ENCODE data around the gene CHSY1. TPM values are rescaled to one million over a fixed set of nuclear protein-coding genes. Genes with fewer than 3 reads are reported as not detected.
"Not testable (repeated sequence)": the region's sequence is repeated elsewhere in the genome, so short reads cannot be mapped to it uniquely, and the experiment has no call there.

The CHSY1 gene
- total RNA-seq, 4 donors from 2014 or later = 23.7 to 32.8 (median 29.9) TPM

DNA sequence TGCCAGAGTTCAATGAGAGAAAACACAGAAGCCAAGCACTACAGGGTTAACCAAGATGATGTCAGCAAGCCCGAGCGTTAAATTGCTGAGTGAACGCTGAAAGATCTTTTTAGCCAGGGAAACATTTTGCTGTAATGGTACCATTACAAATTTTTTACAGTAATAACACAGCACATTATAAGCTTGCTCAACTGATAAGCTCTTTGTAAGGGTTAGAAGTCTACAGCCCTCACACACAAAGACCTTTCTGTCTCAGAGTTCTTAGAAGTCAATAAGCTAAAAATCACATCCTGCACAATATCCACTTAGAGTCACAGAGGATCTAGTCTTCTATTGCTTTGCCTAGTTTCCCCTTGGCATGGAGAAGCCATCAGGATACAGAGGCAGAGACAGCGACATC, 29.9 kb downstream of the CHSY1 start:
- intact Hi-C loops (cut with DNase I; ENCODE audit: low total_unique reads) = no loop called here
- no peak for DNase-seq (ENCODE audit: low spot score in 2 of 2)
- TF ChIP-seq, protein P1, sequence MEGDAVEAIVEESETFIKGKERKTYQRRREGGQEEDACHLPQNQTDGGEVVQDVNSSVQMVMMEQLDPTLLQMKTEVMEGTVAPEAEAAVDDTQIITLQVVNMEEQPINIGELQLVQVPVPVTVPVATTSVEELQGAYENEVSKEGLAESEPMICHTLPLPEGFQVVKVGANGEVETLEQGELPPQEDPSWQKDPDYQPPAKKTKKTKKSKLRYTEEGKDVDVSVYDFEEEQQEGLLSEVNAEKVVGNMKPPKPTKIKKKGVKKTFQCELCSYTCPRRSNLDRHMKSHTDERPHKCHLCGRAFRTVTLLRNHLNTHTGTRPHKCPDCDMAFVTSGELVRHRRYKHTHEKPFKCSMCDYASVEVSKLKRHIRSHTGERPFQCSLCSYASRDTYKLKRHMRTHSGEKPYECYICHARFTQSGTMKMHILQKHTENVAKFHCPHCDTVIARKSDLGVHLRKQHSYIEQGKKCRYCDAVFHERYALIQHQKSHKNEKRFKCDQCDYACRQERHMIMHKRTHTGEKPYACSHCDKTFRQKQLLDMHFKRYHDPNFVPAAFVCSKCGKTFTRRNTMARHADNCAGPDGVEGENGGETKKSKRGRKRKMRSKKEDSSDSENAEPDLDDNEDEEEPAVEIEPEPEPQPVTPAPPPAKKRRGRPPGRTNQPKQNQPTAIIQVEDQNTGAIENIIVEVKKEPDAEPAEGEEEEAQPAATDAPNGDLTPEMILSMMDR (IDR thresholded peaks at IDR 0.05) = no peak
- no peak for TF ChIP-seq POLR2A (IDR thresholded peaks at IDR 0.05)
- no peak overlapping the region for H3K4me3 ChIP-seq (ENCODE audit: low read depth, poor library complexity, severe bottlenecking)
- 18% methylated on average over 4 of the region's 4 CpGs for WGBS, 2 donors

DNA sequence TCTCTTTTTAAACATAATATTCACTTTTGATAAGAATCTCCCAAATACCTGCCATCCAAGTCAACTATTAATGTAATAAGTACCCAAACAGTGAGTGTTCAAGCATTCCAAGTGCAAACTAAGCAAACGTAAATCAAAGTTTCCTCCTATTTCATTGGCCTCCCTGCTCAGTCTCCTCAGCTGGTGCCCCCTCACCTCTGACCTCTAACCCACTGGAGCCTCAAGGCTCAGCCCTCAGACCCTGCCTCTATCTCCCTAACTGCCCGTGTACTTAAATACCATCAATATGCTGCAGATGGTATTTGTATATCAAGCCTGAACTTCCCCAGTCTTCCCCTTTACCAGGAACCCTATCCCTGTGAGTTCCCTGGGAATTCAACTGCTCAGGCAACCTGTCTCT, 31.8 kb downstream of the CHSY1 start:
- TF ChIP-seq, protein P1 (IDR thresholded peaks at IDR 0.05) = no peak
- no peak for DNase-seq (ENCODE audit: low spot score in 2 of 2)
- intact Hi-C loops (cut with DNase I; ENCODE audit: low total_unique reads) = no loop called here
- 66 to 69% methylated on average over 2 of the region's 2 CpGs for WGBS, 2 donors
- H3K4me3 ChIP-seq (ENCODE audit: low read depth, poor library complexity, severe bottlenecking) = no peak overlapping the region

- 74 to 80% methylated on average over 6 of the region's 6 CpGs for WGBS, 2 donors
- no peak for DNase-seq (ENCODE audit: low spot score in 2 of 2)
- TF ChIP-seq, protein P1 (IDR thresholded peaks at IDR 0.05) = no peak
- no peak for TF ChIP-seq POLR2A (IDR thresholded peaks at IDR 0.05)
- intact Hi-C loops (cut with DNase I; ENCODE audit: low total_unique reads) = no loop called here
- no peak overlapping the region for H3K4me3 ChIP-seq (ENCODE audit: low read depth, poor library complexity, severe bottlenecking)
Measured at GRCh38 chr15:101219441-101219840, 32.4 kb downstream of the CHSY1 start.

DNA sequence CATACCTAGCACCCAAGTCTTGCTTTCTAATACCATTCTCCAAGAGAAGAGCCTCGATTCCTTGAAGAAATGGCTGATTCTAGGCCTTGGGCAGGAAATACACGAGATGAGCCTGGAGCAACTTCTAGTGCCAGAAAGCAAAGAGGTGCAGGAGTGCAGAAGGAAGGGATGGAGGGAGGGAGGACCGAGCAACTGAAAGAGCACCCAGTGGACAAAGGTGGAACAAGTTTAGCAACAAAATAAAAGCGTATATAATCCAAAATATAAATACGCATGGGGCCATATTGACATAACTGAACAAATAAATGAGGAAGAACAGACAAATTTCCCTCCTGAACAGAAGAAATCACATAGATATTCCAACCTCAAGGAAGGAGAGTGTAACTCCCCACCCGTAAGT, 34.4 kb downstream of the CHSY1 start:
- no peak for DNase-seq (ENCODE audit: low spot score in 2 of 2)

GRCh38 chr15:101216100-101216499, 35.7 kb downstream of the CHSY1 start:
- 62 to 68% methylated on average over 3 of the region's 3 CpGs for WGBS, 2 donors
- intact Hi-C loops (cut with DNase I; ENCODE audit: low total_unique reads) = no loop called here
- H3K4me3 ChIP-seq (ENCODE audit: low read depth, poor library complexity, severe bottlenecking) = no peak overlapping the region
- TF ChIP-seq, protein P1 (IDR thresholded peaks at IDR 0.05) = no peak
- TF ChIP-seq POLR2A (IDR thresholded peaks at IDR 0.05) = no peak
- no peak for DNase-seq (ENCODE audit: low spot score in 2 of 2)

More for the DNA sequence above, 34.4 kb downstream of the CHSY1 start:
- WGBS, 2 donors = 73 to 76% methylated on average over 6 of the region's 6 CpGs
- intact Hi-C loops (cut with DNase I; ENCODE audit: low total_unique reads) = no loop called here
- H3K4me3 ChIP-seq (ENCODE audit: low read depth, poor library complexity, severe bottlenecking) = no peak overlapping the region
- TF ChIP-seq POLR2A (IDR thresholded peaks at IDR 0.05) = no peak
- TF ChIP-seq, protein P1 (IDR thresholded peaks at IDR 0.05) = no peak

GRCh38 chr15:101215681-101216080, 36.2 kb downstream of the CHSY1 start:
- WGBS, 2 donors = 49 to 77% methylated on average over 4 of the region's 4 CpGs
- H3K4me3 ChIP-seq (ENCODE audit: low read depth, poor library complexity, severe bottlenecking) = no peak overlapping the region
- DNase-seq (ENCODE audit: low spot score in 2 of 2) = no peak
- TF ChIP-seq, protein P1 (IDR thresholded peaks at IDR 0.05) = no peak
- no peak for TF ChIP-seq POLR2A (IDR thresholded peaks at IDR 0.05)
- intact Hi-C loops (cut with DNase I; ENCODE audit: low total_unique reads) = no loop called here

GRCh38 chr15:101214435-101215097, 37.3 kb downstream of the CHSY1 start:
- DNase-seq (ENCODE audit: low spot score in 2 of 2); H3K4me3 ChIP-seq (ENCODE audit: low read depth, poor library complexity, severe bottlenecking); intact Hi-C loops (cut with DNase I; ENCODE audit: low total_unique reads): not testable (repeated sequence)
- WGBS, 2 donors = 84 to 90% methylated on average over 6 of the region's 6 CpGs
